Aorta (tissue), 5 donors: Measurements from ENCODE around the gene NDUFB3. TPM values are rescaled to one million over a fixed set of nuclear protein-coding genes. Genes with fewer than 3 reads are reported as not detected.

Experiments used
- ATAC-seq: fragments of 200-7000 bp; cut with Tn5 transposase; one replicate; pipeline ENCODE4 v1.9.1; 2022; ENCODE audit warnings: moderate library complexity; ENCODE audit not compliant: low FRiP score
- DNase-seq, 2 donors: peaks; one replicate each; pipeline ENCODE4 v3.0.0-alpha.2; 2020
- H3K27ac ChIP-seq, 2 donors: one replicate each; pipeline ENCODE4 v1.5.1; 2013; ENCODE audit warnings: low read length in 2 of 2, mild to moderate bottlenecking in 2 of 2, moderate library complexity in 2 of 2, control low read depth in 1 of 2, inconsistent platforms in 1 of 2, low read depth in 1 of 2
- H3K27me3 ChIP-seq, 2 donors: one replicate each; pipeline ENCODE4 v1.6.1; 2013; ENCODE audit warnings: control low read depth in 1 of 2, low read length in 1 of 2, mild to moderate bottlenecking in 1 of 2, moderate library complexity in 1 of 2; ENCODE audit not compliant: insufficient read depth in 2 of 2, control insufficient read depth in 1 of 2
- H3K36me3 ChIP-seq, 2 donors: one replicate each; pipeline ENCODE4 v1.6.1; 2013; ENCODE audit warnings: control low read depth in 1 of 2, low read length in 1 of 2, mild to moderate bottlenecking in 1 of 2; ENCODE audit not compliant: insufficient read depth in 2 of 2, control insufficient read depth in 1 of 2
- H3K4me1 ChIP-seq, 2 donors: one replicate each; pipeline ENCODE4 v1.6.1; 2013; ENCODE audit warnings: low read length in 2 of 2, control low read depth in 1 of 2, mild to moderate bottlenecking in 1 of 2, moderate library complexity in 1 of 2; ENCODE audit not compliant: insufficient read depth in 2 of 2, control insufficient read depth in 1 of 2
- H3K4me3 ChIP-seq, 2 donors: one replicate each; pipeline ENCODE4 v1.5.1; 2013; ENCODE audit warnings: low read length in 2 of 2, control low read depth in 1 of 2, mild to moderate bottlenecking in 1 of 2
- H3K9me3 ChIP-seq: one replicate; pipeline ENCODE4 v1.6.1; 2013; ENCODE audit warnings: mild to moderate bottlenecking, low read length; ENCODE audit not compliant: control insufficient read depth
- WGBS, 2 donors: extraction: QIAGEN DNeasy Blood & Tissue Kit; methylation state at CpG; one replicate each; pipeline ENCODE4 v1.1.7; 2013; 5-methylcytosine and 5-hydroxymethylcytosine counted together
- intact Hi-C, 2 donors: fragments of 100-400 bp; cut with DNase I; formaldehyde crosslinking; loops; one replicate each; pipeline versions ENCODE4 v1.14.2 to v1.15.0; 2022
- polyA plus RNA-seq, 2 donors: library from polyadenylated mRNA; stranded (reverse); fragments of 200-250 nt; gene quantifications; one replicate each; pipeline ENCODE4 v1.2.3, GENCODE V29; 2013
- total RNA-seq, 2 donors: library from RNA; stranded (reverse); fragmentation: NEBNext Ultra II Directional; extraction: Animal tissue kit (Norgen Biotek cat#: 25700); gene quantifications; one replicate each; pipeline ENCODE4 v1.2.1, GENCODE V29; 2021
- donor health status: healthy with polysubstance abuse.
- donor health status: Bipolar disorder and iron deficiency.
- donor health status: DM: no; HTN: no; CAD: no.
- donor health status: DM: no; HTN: no; CAD: no.
- donor health status: DM: yes; HTN: yes; CAD: no.

The NDUFB3 gene
- total and polyA plus RNA-seq, 4 donors, result 42.7 to 152 (median 53.0) TPM

GRCh38 chr2:201127570-201127969, 55.8 kb downstream of the NDUFB3 start:
- 4 to 7% methylated on average over 5 of the region's 5 CpGs for WGBS, 2 donors
- DNase-seq, result peak in 1 of 2 donors; percentile 60
- intact Hi-C loops, result no loop called here
- ATAC-seq, result peak; percentile 76
- H3K27me3 ChIP-seq, result no peaks in the 10 kb centered on the region
- H3K4me3 ChIP-seq, result no peak overlapping the region
- H3K4me1 ChIP-seq, result peaks cover 7 to 26% of the 10 kb centered on the region in 2 donors
- no peak overlapping the region for H3K27ac ChIP-seq
- H3K36me3 ChIP-seq, result no peaks in the 10 kb centered on the region
- no peaks in the 10 kb centered on the region for H3K9me3 ChIP-seq

- Histone ChIP-seq H3K27ac (no peak overlapping the region), H3K4me3 (no peak overlapping the region), H3K27me3 (no peaks in the 10 kb centered on the region), H3K36me3 (no peaks in the 10 kb centered on the region), H3K9me3 (no peaks in the 10 kb centered on the region), H3K4me1 (peaks cover 7 to 26% of the 10 kb centered on the region in 2 donors)
- no peak for ATAC-seq
- no peak for DNase-seq
- intact Hi-C loops, result no loop called here
- 9 to 26% methylated on average over 1 of the region's 1 CpG for WGBS, 2 donors
Measured at GRCh38 chr2:201128033-201128432, 56.2 kb downstream of the NDUFB3 start.

- no peak overlapping the region for H3K4me3 ChIP-seq
- H3K36me3 ChIP-seq, result no peaks in the 10 kb centered on the region
- ATAC-seq (no peak), DNase-seq (no peak)
- WGBS, 2 donors, result 26 to 30% methylated on average over 4 of the region's 4 CpGs
- peak overlapping the region in 1 of 2 donors; percentile 53 for H3K27ac ChIP-seq
- intact Hi-C loops, result no loop called here
- no peaks in the 10 kb centered on the region for H3K9me3 ChIP-seq
- H3K4me1 ChIP-seq, result peaks cover 7 to 26% of the 10 kb centered on the region in 2 donors
- H3K27me3 ChIP-seq, result no peaks in the 10 kb centered on the region
Measured at GRCh38 chr2:201128933-201129505, 57.2 kb downstream of the NDUFB3 start.

- no peak for DNase-seq
- intact Hi-C loops, result no loop called here
- H3K4me1 ChIP-seq, result peaks cover 7 to 16% of the 10 kb centered on the region in 2 donors
- WGBS, 2 donors, result 66 to 69% methylated on average over 3 of the region's 3 CpGs
- H3K27me3 ChIP-seq, result no peaks in the 10 kb centered on the region
- H3K4me3 ChIP-seq, result no peak overlapping the region
- ATAC-seq, result no peak
- H3K27ac ChIP-seq, result peak overlapping the region in 1 of 2 donors; percentile 17
- H3K9me3 ChIP-seq, result no peaks in the 10 kb centered on the region
- H3K36me3 ChIP-seq, result peaks cover 0 to 2% of the 10 kb centered on the region in 2 donors
Measured at GRCh38 chr2:201130524-201131186, 58.9 kb downstream of the NDUFB3 start.

- DNase-seq, result no peak
- ATAC-seq, result no peak
- intact Hi-C loops, result no loop called here
- peaks cover 8 to 11% of the 10 kb centered on the region in 2 donors for H3K36me3 ChIP-seq
- peaks cover 7 to 10% of the 10 kb centered on the region in 2 donors for H3K4me1 ChIP-seq
- 44 to 52% methylated on average over 1 of the region's 1 CpG for WGBS, 2 donors
- no peaks in the 10 kb centered on the region for H3K27me3 ChIP-seq
- H3K27ac ChIP-seq, result no peak overlapping the region
- H3K9me3 ChIP-seq, result no peaks in the 10 kb centered on the region
- no peak overlapping the region for H3K4me3 ChIP-seq
Measured at GRCh38 chr2:201132518-201132917, 60.7 kb downstream of the NDUFB3 start.

Other genes with a start within 250 kb of the NDUFB3 start
- gene CLK1, start 207.3 kb upstream of the NDUFB3 start, total RNA-seq, result 100 to 1,000 TPM; 167 to 197 TPM
- gene CLK1, start 207.3 kb upstream of the NDUFB3 start, polyA plus RNA-seq, result 100 to 1,000 TPM in 1 of 2 donors, 10 to 100 TPM in 1; 89.3 to 361 TPM
- 10 to 100 TPM; 17.8 to 33.7 TPM for gene PPIL3, start 182.9 kb upstream of the NDUFB3 start, total RNA-seq
- 10 to 100 TPM; 21.4 to 39.2 TPM for gene PPIL3, start 182.9 kb upstream of the NDUFB3 start, polyA plus RNA-seq
- 10 to 100 TPM; 13.6 to 15.8 TPM for gene NIF3L1, start 182.6 kb upstream of the NDUFB3 start, total RNA-seq
- 10 to 100 TPM; 18.2 to 22.0 TPM for gene NIF3L1, start 182.6 kb upstream of the NDUFB3 start, polyA plus RNA-seq
- gene ORC2, start 108.3 kb upstream of the NDUFB3 start, total RNA-seq, result 10 to 100 TPM; 28.8 to 35.6 TPM
- gene ORC2, start 108.3 kb upstream of the NDUFB3 start, polyA plus RNA-seq, result 10 to 100 TPM in 1 of 2 donors, 1 to 10 TPM in 1; 5.6 to 11.9 TPM
- 10 to 100 TPM; 26.2 to 31.4 TPM for gene HYCC2, start 330 bp upstream of the NDUFB3 start, total RNA-seq
- gene HYCC2, start 330 bp upstream of the NDUFB3 start, polyA plus RNA-seq, result 1 to 10 TPM; 4.8 to 5.3 TPM
- gene CFLAR, start 44.2 kb downstream of the NDUFB3 start, total RNA-seq, result 100 to 1,000 TPM; 154 to 244 TPM
- gene CFLAR, start 44.2 kb downstream of the NDUFB3 start, polyA plus RNA-seq, result 10 to 100 TPM; 30.4 to 63.5 TPM
- 10 to 100 TPM in 1 of 2 donors, 1 to 10 TPM in 1; 8.1 to 26.1 TPM for gene CASP10, start 111.1 kb downstream of the NDUFB3 start, total RNA-seq
- gene CASP10, start 111.1 kb downstream of the NDUFB3 start, polyA plus RNA-seq, result 1 to 10 TPM; 1.1 to 3.4 TPM
- 10 to 100 TPM; 19.2 to 20.3 TPM for gene CASP8, start 188.5 kb downstream of the NDUFB3 start, total RNA-seq
- gene CASP8, start 188.5 kb downstream of the NDUFB3 start, polyA plus RNA-seq, result 1 to 10 TPM; 5.6 to 9.7 TPM